COLO829 (cell line): ENCODE measurements around the gene HLA-A.
"Not testable (repeated sequence)": the region's sequence is repeated elsewhere in the genome, so short reads cannot be mapped to it uniquely, and the experiment has no call there.

ENCODE experiments used
- DNase-seq: peaks from one replicate; pipeline ENCODE4 v3.0.0; 2012; ENCODE audit warnings: low spot score

HLA-A gene

DNA sequence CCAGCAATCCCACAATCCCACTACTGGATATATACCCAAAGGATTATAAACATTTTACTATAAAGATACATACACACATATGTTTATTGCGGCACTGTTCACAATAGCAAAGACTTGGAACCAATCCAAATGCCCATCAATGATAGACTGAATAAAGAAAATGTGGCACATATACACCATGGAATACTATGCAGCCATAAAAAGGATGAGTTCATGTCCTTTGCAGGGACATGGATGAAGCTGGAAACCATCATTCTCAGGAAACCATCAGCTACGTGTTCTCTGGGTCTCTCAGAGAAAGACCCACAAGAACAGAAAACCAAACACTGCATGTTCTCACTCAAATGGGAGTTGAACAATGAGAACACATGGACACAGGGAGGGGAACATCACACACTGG lies 21.4 kb downstream of the HLA-A start:
- not testable (repeated sequence) for DNase-seq

- DNase-seq: no peak
These were observed 22.2 kb downstream of the HLA-A start for GRCh38 chr6:29964518-29964886.

- peak; percentile 92 for DNase-seq
These were observed 22.7 kb downstream of the HLA-A start for GRCh38 chr6:29964887-29965562.

DNA sequence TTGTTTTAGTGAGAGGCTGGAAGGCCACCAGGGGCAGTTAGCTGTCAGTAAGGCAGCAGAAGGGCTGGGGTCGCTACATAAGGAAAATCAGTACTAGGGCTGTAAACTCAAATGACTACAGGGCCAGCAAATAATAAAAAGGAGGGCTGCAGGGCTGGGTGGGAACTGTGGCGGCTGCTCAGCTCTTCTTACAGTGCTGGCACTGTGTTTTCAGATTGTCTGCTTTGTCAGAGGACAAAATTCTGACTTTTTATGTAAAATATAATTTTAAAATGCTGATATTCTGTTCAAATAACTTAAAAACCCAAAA lies 23.2 kb downstream of the HLA-A start:
- DNase-seq: no peak

- peak; percentile 85 for DNase-seq
These were observed 23.7 kb downstream of the HLA-A start for GRCh38 chr6:29965873-29966601.

- DNase-seq: no peak
These were observed 25.2 kb downstream of the HLA-A start for GRCh38 chr6:29967379-29968010.

GRCh38 chr6:29968130-29968529 lies 25.8 kb downstream of the HLA-A start:
- DNase-seq: no peak

DNA sequence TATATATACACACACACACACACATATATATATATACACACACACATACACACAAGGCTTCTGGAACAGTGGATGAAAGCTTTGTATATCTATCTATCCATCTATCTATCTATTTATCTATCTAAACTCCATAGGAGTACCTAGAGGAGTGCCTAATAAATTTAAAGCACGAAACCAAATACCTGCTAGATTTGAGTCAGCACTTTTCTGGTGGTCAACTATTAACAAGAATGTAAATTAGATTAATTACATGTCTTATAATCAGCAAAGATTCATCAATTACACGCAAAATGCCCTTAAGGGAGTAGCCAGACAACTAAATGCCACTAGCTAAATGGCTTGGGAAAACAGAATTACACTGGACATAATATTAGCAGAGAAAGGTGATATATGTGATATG lies 26.6 kb downstream of the HLA-A start:
- DNase-seq: no peak

- DNase-seq: no peak
These were observed 28.4 kb downstream of the HLA-A start for GRCh38 chr6:29970711-29971110.

DNA sequence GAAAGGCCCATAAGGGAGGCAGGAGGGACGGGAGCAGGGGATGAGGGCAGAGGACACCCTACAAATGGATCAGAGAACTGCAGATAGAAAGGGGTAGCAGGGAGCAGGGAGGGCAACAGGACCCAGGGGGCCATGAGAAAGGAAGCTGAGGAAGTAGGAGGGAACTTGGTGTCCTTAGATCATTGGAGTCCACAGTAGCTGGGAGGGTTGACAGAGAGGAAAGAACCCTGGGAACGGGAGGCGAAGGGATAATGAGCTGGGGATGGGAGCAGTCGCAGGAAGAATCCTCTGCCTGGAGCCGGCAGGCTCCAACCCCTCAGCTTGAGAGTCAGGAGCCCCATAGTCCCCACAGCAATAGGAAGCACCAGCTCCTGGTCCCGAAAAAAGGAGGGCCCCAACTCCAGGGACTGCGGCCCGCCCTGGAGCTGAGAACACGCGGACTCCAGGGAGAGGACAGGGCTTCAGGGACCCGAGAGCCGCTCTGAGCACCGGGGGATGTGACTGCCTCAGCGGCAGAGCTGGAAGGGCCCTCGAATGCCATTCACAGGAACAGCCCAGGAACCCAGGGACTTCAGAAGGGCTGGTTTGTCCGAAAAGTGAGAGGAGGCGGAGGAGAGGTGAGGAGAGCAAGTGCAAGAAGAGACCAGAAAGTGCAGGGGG lies 32.7 kb downstream of the HLA-A start:
- no peak for DNase-seq

DNA sequence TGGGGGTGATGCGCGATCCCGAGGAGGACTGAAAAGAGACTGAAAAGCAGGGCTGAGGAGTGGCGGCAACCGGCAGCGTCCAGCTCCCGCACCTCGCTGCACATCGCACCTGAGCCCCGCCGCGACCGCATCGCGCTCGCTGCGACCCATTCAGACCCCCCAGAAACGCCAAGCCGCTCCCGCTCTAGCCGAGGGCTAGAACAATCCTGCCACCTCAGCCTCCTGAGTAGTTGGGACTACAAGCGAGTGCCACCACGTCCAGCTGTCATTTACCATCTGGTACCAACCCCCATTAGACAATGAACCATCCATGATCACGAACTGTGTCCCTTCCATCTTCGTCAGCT lies 33.2 kb downstream of the HLA-A start:
- no peak for DNase-seq

GRCh38 chr6:29976253-29976587 lies 33.9 kb downstream of the HLA-A start:
- no peak for DNase-seq

GRCh38 chr6:29976588-29977424 lies 34.5 kb downstream of the HLA-A start:
- DNase-seq: no peak

GRCh38 chr6:29977425-29977727 lies 35.0 kb downstream of the HLA-A start:
- DNase-seq: no peak

GRCh38 chr6:29980013-29980412 lies 37.7 kb downstream of the HLA-A start:
- not testable (repeated sequence) for DNase-seq

- DNase-seq: no peak
These were observed 38.2 kb downstream of the HLA-A start for GRCh38 chr6:29980511-29980910.

DNA sequence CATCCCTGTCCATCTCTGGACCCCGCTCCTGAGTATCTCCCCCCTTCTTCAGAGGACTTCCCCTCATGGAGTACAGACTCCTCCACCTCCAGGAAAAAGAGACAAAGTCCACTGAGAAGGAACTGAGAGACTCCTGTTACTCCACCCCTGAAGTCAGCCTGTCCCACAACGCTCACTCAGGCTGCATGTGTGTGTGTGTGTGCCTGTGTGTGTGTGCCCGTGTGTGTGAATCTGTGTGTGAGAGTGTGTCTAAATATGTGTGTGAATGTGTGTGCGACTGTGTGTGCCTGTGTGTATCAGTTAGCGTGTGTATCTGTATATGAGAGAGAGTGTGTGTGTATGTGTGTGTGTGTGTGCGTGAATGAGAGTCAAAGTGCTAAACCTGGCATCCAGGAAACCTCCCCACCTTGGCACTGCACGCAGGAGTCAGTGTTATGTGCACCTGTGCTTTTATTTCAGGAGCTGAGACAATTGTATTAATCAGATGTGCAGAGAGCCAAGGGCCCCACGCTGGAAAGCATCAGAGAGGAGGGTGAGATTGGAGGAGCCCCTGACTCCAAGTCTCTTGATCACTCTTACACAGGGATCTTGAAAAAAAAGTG lies 39.0 kb downstream of the HLA-A start:
- no peak for DNase-seq

GRCh38 chr6:29982097-29982496 lies 39.8 kb downstream of the HLA-A start:
- DNase-seq: no peak

DNA sequence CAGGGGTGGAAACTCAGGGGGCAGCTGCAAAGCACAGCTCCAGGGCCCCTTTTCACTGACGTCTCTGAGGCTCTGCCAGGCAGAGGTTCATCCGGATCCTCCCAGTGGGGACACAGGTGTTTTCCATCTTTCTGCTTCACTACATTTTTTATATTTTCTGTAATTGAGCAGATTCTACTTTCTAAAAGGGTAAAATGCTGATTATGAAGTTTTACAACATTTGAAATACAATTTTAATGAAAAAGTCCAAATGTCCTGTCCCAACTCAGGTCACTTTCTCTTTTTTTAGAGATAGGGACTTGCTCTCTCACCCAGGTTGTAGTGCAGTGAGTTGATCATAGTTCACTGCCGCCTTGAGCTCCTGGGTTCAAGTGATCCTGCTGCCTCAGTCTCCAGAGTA lies 41.9 kb downstream of the HLA-A start:
- no peak for DNase-seq

GRCh38 chr6:29984992-29985391 lies 42.7 kb downstream of the HLA-A start:
- no peak for DNase-seq

DNA sequence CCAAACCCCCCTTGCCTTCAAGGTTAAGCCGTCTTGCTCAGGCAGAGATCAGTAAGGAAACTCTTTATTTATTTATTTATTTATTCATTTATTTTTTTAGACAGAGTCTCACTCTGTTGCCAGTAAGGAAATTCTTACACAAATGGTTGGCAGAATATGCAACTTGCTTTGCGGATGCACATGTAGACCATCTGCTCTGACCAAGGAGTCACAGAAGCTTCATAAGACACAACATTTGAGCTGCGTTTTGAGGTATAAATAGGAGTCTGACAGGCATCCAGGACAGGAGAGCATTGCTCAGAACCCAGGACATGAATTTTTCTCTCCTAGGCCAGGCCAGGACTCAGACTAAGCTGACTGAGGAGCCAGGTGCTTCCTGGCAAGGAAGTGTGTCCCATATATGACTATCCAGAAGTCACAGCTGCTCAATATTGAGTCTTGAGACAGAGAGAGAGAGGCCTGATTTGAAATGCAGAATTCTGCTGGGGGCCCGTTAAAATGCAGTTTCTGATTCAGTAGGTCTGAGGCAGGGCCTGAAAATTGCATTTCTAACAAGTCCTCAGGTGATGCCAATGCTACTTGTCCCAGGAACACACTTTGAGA lies 43.9 kb downstream of the HLA-A start:
- DNase-seq: no peak

- no peak for DNase-seq
These were observed 46.9 kb downstream of the HLA-A start for GRCh38 chr6:29989211-29989610.
